K562 (cell line): ENCODE measurements around the gene SLC12A4. TPM values are rescaled to one million over a fixed set of nuclear protein-coding genes. Genes with fewer than 3 reads are reported as not detected.
A peak's percentile ranks its signal among the peaks of the same experiment; 100 is the strongest.
"Not testable (repeated sequence)": the region's sequence is repeated elsewhere in the genome, so short reads cannot be mapped to it uniquely, and the experiment has no call there.

ENCODE experiments used
- ATAC-seq: fragments of 200-7000 bp; cut with Tn5 transposase; 3 replicates; pipeline ENCODE4 v1.9.1; 2020; ENCODE audit warnings: moderate library complexity
- BruUV-seq: library from RNA; stranded (reverse); fragments of 400-500 nt; replicated peaks from 2 replicates; lab custom pipeline; 2021; lab: Mats Ljungman, UMichigan
- CTCF ChIA-PET: fragments of 300-600 bp; formaldehyde crosslinking; extraction: SDS; loops from one replicate; lab custom pipeline; 2021; ENCODE audit warnings: low intra/inter-chr PET ratio; lab: Yijun Ruan, JAX
- POLR2A ChIA-PET: fragments of 300-600, 350-650 bp; sonication (Branson Sonifier 250); formaldehyde crosslinking; extraction: SDS; loops from one replicate; lab custom pipeline; 2021; ENCODE audit warnings: antibody characterized with exemption, inconsistent platforms; lab: Yijun Ruan, JAX
- DNase-seq, 4 experiments: peaks; one replicate each; pipeline versions ENCODE4 v3.0.0 to v3.0.0-alpha.2; 2011 to 2018; ENCODE audit warnings: low spot score in 3 of 4, mixed read lengths in 3 of 4; ENCODE audit errors: extremely low read depth in 1 of 4
- FAIRE-seq: peaks from 2 replicates; lab custom pipeline; 2011; peaks lifted over from hg19 to GRCh38; lab: Jason Lieb, UNC
- H2AFZ ChIP-seq: 2 replicates; pipeline ENCODE4 v1.6.0; 2011; ENCODE audit warnings: low read depth, low read length, control low read depth, inconsistent platforms
- H3K27ac ChIP-seq: fragments of 200-600 bp; 3 replicates; pipeline ENCODE4 v1.8.0; 2011; ENCODE audit warnings: low read depth, mild to moderate bottlenecking, control low read depth, inconsistent platforms, low read length, moderate library complexity, mixed read lengths; ENCODE audit errors: extremely low read depth
- H3K27me3 ChIP-seq, 2 experiments: fragments of 300-600 bp in 1 of 2; 2 replicates in 1 of 2; 3 replicates in 1 of 2; pipeline versions ENCODE4 v1.6.0 to v1.8.0; 2011; ENCODE audit warnings: inconsistent platforms in 2 of 2, low read length in 2 of 2, mild to moderate bottlenecking in 1 of 2, mixed read lengths in 1 of 2, moderate library complexity in 1 of 2; ENCODE audit not compliant: control insufficient read depth in 2 of 2, insufficient read depth in 2 of 2
- H3K36me3 ChIP-seq: fragments of 300-600 bp; 3 replicates; pipeline ENCODE4 v1.8.0; 2011; ENCODE audit warnings: mild to moderate bottlenecking, low read length, inconsistent platforms; ENCODE audit not compliant: control insufficient read depth, insufficient read depth
- H3K4me1 ChIP-seq, 2 experiments: fragments of 200-600 bp in 1 of 2; replicated peaks in 1 of 2; 2 replicates in 1 of 2; 3 replicates in 1 of 2; pipeline versions ENCODE4 v1.5.1 to v1.8.0; 2011; ENCODE audit warnings: inconsistent platforms in 2 of 2, low read length in 2 of 2, mild to moderate bottlenecking in 1 of 2, mixed read lengths in 1 of 2, moderate library complexity in 1 of 2; ENCODE audit not compliant: control insufficient read depth in 2 of 2, insufficient read depth in 2 of 2
- H3K4me2 ChIP-seq: 2 replicates; pipeline ENCODE4 v1.6.1; 2011; ENCODE audit warnings: low read length, control low read depth, inconsistent platforms, mixed read lengths; ENCODE audit not compliant: insufficient read depth
- H3K4me3 ChIP-seq: fragments of 200-600 bp; sonication (generic), shearing (Covaris generic); 2 replicates; pipeline ENCODE4 v1.5.1; 2016; ENCODE audit warnings: control low read depth, inconsistent platforms
- H3K79me2 ChIP-seq: fragments of 200-600 bp; 3 replicates; pipeline ENCODE4 v1.8.0; 2011; ENCODE audit warnings: low read length, inconsistent platforms; ENCODE audit not compliant: control insufficient read depth, insufficient read depth
- H3K9ac ChIP-seq, 2 experiments: 2 replicates each; pipeline versions ENCODE4 v1.6.0 to v1.6.1; 2011; ENCODE audit warnings: low read depth in 2 of 2, low read length in 2 of 2, control low read depth in 1 of 2, inconsistent platforms in 1 of 2, mild to moderate bottlenecking in 1 of 2, mixed read lengths in 1 of 2; ENCODE audit not compliant: insufficient read depth in 1 of 2
- H3K9me1 ChIP-seq: one replicate; pipeline ENCODE4 v1.6.0; 2011; ENCODE audit warnings: inconsistent platforms, mild to moderate bottlenecking, low read length, moderate library complexity; ENCODE audit not compliant: control insufficient read depth, insufficient read depth
- H3K9me3 ChIP-seq: replicated peaks from 2 replicates; pipeline ENCODE4 v1.5.1; 2011; ENCODE audit warnings: low read depth, low read length, inconsistent platforms; ENCODE audit not compliant: control insufficient read depth, insufficient read depth
- H4K20me1 ChIP-seq: replicated peaks from 2 replicates; pipeline ENCODE4 v1.6.1; 2011; ENCODE audit warnings: low read length, inconsistent platforms, mixed read lengths; ENCODE audit not compliant: control insufficient read depth, insufficient read depth
- GTF2E2 ChIP-seq: fragments of 200-800 bp; sonication (Bioruptor generic); IDR thresholded peaks from 2 replicates; pipeline ENCODE4 v1.6.1; 2016; ENCODE audit warnings: missing genetic modification characterization, missing compliant biosample characterization
- POLR2B ChIP-seq: fragments of 450-650 bp; IDR thresholded peaks from 2 replicates; pipeline ENCODE4 v1.6.1; 2018; ENCODE audit warnings: low read depth; ENCODE audit not compliant: partially characterized antibody
- ZNF121 ChIP-seq: sonication (generic); formaldehyde crosslinking; conservative IDR thresholded peaks from 2 replicates; pipeline ENCODE4 v1.8.0; 2022; ENCODE audit warnings: missing genetic modification reagents
- ZNF347 ChIP-seq: fragments of 450-650 bp; formaldehyde crosslinking; IDR thresholded peaks from 2 replicates; pipeline ENCODE4 v1.4.0; 2020; ENCODE audit warnings: low read depth, mild to moderate bottlenecking, moderate library complexity
- WGBS: fragments of 100-300 bp; shearing (Covaris generic); methylation state at CpG from one replicate; pipeline ENCODE4 v1.1.6; 2016; ENCODE audit warnings: low coverage, mixed read lengths; ENCODE audit not compliant: insufficient coverage; ENCODE audit errors: missing lambda C conversion rate; 5-methylcytosine and 5-hydroxymethylcytosine counted together
- in situ Hi-C: fragments of 300-500 bp; cut with MboI; formaldehyde crosslinking; loops from 4 replicates; pipeline ENCODE4 v1.15.0; 2018; ENCODE audit warnings: inconsistent platforms, mixed read lengths
- intact Hi-C: fragments of 100-400 bp; cut with micrococcal nuclease; formaldehyde crosslinking; loops from 2 replicates; pipeline ENCODE4 v1.14.2; 2022
- polyA plus RNA-seq, 8 experiments: library from polyadenylated mRNA; depleted of rRNA in 4 of 8; stranded (reverse) in 5 of 8; unstranded in 3 of 8; fragments of >200 nt; fragmentation: Nextera tagmentation in 2 of 8; fragmentation: Illumina TruSeq in 1 of 8; extraction: Ambion mirVana in 2 of 8; extraction: Trizol in 1 of 8; gene quantifications; 2 replicates each; pipeline versions ENCODE4 v1.2.1 to v1.2.3, GENCODE V29; 2011 to 2014; ENCODE audit warnings: inconsistent platforms in 1 of 8, missing spikeins in 1 of 8
- total RNA-seq, 7 experiments: library from RNA; depleted of rRNA in 6 of 7; stranded (reverse); fragments of >200 nt in 6 of 7; fragmentation: Illumina TruSeq in 2 of 7; extraction: Trizol in 2 of 7; gene quantifications; 2 replicates each; pipeline versions ENCODE4 v1.2.1 to v1.2.3, GENCODE V29; 2011 to 2021; ENCODE audit warnings: low replicate concordance in 1 of 7
- TF ChIP-seq, protein P1 (sequence below): sonication (generic); formaldehyde crosslinking; IDR thresholded peaks from 2 replicates; pipeline ENCODE4 v1.5.0; 2020; ENCODE audit warnings: missing genetic modification reagents
- TF ChIP-seq, protein P2 (sequence below): sonication (generic); formaldehyde crosslinking; IDR thresholded peaks from 2 replicates; pipeline ENCODE4 v1.9.0; 2022; ENCODE audit warnings: mild to moderate bottlenecking, missing genetic modification reagents
- TF ChIP-seq, protein P3 (sequence below): sonication (generic); formaldehyde crosslinking; IDR thresholded peaks from 2 replicates; pipeline ENCODE4 v1.9.0; 2022; ENCODE audit warnings: mild to moderate bottlenecking, missing genetic modification reagents
- TF ChIP-seq, protein P4 (sequence below): fragments of 450-650 bp; IDR thresholded peaks from 2 replicates; pipeline ENCODE4 v1.6.1; 2018; ENCODE audit not compliant: partially characterized antibody

Gene SLC12A4
- total and polyA plus RNA-seq, 9 of the 15 experiments (the other 6 are each of a cell fraction or from before 2014, with no cell fraction given): 0.75 to 43.5 (median 15.0) TPM

DNA sequence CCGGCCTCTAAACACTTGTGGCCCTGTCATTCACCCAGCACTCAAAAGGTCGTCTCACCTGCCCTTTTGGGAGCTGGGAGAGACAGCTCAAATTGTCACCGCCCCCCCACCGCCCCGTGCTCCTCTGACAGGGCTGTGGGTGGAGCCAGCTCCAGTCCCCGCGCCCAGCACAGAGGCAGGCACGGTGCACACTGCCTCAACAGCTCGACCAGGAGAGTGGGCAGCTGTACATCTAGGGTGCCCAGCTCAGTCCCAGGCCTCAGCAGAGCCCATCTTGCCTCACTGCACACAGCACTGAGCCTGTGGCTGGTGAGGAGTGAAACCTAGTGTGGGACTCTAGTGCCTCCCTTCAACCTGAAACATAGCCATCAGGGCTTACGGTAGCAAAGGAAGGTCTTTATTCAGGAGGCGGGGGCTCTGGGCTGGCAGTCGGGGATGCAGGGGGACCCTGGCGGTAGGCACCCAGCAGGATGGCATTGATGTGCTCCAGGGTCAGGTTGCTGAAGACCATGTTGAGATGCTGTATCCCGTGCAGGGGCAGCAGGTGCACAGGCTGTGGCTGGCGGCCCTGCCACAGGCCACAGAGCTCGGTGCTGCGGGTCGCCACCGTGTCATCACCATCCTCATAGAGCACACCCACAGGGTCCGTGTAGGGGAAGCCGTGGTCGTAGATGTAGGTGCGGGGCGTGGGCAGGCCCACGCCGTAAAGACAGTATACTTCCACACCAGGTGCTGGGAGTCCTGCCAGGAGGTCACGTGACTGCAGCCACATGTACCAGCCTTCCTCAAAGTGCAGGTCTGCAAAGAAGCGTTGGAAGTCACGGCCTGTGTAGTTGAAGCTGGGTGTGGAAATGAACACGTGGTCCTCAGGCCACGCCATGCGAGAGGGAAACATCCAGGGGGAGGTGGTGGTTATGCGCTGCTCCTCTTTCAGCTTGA, 28.7 kb downstream of the SLC12A4 start (continued):
- TF ChIP-seq ZNF347 (CRISPR knock-in tag) (no peak), POLR2B (peak; percentile 13), GTF2E2 (tag) (no peak)
- TF ChIP-seq, protein P1, sequence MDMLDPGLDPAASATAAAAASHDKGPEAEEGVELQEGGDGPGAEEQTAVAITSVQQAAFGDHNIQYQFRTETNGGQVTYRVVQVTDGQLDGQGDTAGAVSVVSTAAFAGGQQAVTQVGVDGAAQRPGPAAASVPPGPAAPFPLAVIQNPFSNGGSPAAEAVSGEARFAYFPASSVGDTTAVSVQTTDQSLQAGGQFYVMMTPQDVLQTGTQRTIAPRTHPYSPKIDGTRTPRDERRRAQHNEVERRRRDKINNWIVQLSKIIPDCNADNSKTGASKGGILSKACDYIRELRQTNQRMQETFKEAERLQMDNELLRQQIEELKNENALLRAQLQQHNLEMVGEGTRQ (CRISPR knock-in tag): peak; percentile 35
- TF ChIP-seq, protein P2, sequence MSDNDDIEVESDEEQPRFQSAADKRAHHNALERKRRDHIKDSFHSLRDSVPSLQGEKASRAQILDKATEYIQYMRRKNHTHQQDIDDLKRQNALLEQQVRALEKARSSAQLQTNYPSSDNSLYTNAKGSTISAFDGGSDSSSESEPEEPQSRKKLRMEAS (CRISPR knock-in tag): peak; percentile 23; the same call in 1 of the 2 replicates
- TF ChIP-seq, protein P3, sequence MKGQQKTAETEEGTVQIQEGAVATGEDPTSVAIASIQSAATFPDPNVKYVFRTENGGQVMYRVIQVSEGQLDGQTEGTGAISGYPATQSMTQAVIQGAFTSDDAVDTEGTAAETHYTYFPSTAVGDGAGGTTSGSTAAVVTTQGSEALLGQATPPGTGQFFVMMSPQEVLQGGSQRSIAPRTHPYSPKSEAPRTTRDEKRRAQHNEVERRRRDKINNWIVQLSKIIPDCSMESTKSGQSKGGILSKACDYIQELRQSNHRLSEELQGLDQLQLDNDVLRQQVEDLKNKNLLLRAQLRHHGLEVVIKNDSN (CRISPR knock-in tag): 0 out of 2 replicates have a peak, but pooled peaks have one; percentile 45

DNA sequence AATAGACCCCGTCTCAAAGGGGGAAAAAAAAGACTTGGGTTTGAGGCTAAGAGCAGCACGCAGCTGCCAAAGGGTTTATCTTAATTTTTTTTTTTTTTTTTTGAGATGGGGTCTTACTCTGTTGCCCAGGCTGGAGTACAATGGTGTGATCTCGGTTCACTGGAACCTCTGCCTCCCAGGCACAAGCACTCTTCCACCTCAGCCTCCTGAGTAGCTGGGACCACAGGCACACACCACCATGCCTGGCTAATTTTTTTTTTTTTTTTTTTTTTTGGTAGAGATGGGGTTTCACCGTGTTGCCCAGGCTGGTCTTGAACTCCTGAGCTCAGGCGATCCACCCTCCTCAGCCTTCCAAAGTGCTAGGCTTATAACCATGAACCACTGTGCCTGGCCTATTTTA, 30.7 kb downstream of the SLC12A4 start:
- in situ Hi-C loops, H3K4me3 ChIP-seq, H2AFZ ChIP-seq, H3K27ac ChIP-seq, H3K27me3 ChIP-seq, DNase-seq, BruUV-seq, ATAC-seq, H3K9me3 ChIP-seq, H3K4me2 ChIP-seq, H3K9ac ChIP-seq, H3K9me1 ChIP-seq, FAIRE-seq, H4K20me1 ChIP-seq: not testable (repeated sequence)
- Histone ChIP-seq H3K79me2 (peaks cover 42% of the 10 kb centered on the region), H3K36me3 (peaks cover 30% of the 10 kb centered on the region; the same call in 2 of the 3 replicates), H3K4me1 (peaks cover 20 to 71% of the 10 kb centered on the region in 2 experiments)
- intact Hi-C loops: loop anchor here (5.0 to 10.0 kb wide), 2 partner anchors 105 to 413 kb away; partner anchors contain the start of gene RIPOR1
- TF ChIP-seq, protein P4, sequence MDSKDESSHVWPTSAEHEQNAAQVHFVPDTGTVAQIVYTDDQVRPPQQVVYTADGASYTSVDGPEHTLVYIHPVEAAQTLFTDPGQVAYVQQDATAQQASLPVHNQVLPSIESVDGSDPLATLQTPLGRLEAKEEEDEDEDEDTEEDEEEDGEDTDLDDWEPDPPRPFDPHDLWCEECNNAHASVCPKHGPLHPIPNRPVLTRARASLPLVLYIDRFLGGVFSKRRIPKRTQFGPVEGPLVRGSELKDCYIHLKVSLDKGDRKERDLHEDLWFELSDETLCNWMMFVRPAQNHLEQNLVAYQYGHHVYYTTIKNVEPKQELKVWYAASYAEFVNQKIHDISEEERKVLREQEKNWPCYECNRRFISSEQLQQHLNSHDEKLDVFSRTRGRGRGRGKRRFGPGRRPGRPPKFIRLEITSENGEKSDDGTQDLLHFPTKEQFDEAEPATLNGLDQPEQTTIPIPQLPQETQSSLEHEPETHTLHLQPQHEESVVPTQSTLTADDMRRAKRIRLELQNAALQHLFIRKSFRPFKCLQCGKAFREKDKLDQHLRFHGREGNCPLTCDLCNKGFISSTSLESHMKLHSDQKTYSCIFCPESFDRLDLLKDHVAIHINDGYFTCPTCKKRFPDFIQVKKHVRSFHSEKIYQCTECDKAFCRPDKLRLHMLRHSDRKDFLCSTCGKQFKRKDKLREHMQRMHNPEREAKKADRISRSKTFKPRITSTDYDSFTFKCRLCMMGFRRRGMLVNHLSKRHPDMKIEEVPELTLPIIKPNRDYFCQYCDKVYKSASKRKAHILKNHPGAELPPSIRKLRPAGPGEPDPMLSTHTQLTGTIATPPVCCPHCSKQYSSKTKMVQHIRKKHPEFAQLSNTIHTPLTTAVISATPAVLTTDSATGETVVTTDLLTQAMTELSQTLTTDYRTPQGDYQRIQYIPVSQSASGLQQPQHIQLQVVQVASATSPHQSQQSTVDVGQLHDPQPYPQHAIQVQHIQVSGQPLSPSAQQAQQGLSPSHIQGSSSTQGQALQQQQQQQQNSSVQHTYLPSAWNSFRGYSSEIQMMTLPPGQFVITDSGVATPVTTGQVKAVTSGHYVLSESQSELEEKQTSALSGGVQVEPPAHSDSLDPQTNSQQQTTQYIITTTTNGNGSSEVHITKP: peak; percentile 74
- peak; percentile 78 for TF ChIP-seq ZNF121 (CRISPR knock-in tag)
- CTCF ChIA-PET: interaction anchor here (0.7 kb wide), 1 partner anchor 605 kb away, joined by 3 read pairs; no protein-coding TSS in a partner anchor
- 50% methylated on average over 1 of the region's 5 CpGs for WGBS
- POLR2A ChIA-PET: interaction anchor here (1.3 kb wide), 1 partner anchor 12 kb away, joined by 5 read pairs; no protein-coding TSS in a partner anchor
